HG03103 (cell line): ENCODE results near the gene PCGF1.
"Not testable (repeated sequence)": the region's sequence is repeated elsewhere in the genome, so short reads cannot be mapped to it uniquely, and the experiment has no call there.

ENCODE experiments used
- ATAC-seq: cut with Tn5 transposase; IDR thresholded peaks from one replicate; pipeline ENCODE4 v1.9.1; 2021; ENCODE audit warnings: low read depth; ENCODE audit not compliant: unreplicated experiment

PCGF1 gene

DNA sequence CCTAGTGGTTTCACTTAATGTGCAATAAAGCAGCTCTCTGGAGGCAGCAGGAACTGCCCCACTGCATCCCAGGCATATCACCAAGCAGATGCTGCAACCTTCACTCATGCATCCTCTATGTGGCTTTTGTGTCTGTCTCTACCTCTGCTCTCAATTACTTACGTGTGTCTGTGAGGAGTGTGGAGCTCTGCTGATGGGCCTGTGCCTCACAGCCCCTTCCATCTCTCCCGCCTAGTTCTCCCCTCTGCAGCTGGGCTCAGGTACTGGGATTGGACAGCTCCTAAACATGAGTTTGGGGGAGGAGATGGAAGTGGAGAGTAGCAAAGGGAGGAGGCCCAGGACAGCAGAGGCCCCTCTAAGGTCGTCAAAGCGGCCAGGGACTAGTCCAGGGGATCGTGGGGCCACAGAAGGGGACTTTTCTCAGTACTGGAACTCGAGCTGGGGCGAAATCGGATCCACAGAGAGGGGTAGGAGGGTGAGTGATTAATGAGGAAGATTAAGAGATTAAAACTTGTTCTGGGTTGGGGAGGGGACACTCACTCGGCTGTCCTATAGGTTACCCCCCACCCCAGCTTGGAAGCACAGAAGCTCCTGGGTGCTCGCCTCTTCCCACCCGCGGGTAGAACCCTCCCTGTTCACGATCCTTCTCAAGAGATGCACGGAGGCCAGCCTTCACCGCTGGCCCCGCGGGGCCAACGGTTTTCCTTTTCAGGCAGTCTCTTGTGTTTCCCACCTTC is 6.0 kb downstream of the PCGF1 start:
- no peak for ATAC-seq

DNA sequence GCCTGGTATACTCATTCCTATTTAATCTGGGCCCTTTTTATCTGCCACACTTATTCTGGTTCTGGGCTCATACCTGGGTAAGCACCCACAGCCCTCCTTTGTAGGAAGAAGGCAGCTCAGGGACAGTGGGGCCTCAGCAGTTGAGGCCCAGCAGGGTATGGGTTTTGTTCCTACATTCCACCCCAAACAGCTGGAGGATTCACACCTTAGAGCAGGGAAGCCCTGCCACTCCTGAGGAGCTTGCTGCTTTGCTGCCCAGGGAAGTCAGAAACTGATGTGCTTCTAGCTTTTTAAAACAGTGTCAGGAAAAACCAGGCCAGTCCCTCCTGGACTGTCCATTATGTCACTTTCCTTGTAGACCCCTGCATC is 6.9 kb downstream of the PCGF1 start:
- no peak for ATAC-seq

DNA sequence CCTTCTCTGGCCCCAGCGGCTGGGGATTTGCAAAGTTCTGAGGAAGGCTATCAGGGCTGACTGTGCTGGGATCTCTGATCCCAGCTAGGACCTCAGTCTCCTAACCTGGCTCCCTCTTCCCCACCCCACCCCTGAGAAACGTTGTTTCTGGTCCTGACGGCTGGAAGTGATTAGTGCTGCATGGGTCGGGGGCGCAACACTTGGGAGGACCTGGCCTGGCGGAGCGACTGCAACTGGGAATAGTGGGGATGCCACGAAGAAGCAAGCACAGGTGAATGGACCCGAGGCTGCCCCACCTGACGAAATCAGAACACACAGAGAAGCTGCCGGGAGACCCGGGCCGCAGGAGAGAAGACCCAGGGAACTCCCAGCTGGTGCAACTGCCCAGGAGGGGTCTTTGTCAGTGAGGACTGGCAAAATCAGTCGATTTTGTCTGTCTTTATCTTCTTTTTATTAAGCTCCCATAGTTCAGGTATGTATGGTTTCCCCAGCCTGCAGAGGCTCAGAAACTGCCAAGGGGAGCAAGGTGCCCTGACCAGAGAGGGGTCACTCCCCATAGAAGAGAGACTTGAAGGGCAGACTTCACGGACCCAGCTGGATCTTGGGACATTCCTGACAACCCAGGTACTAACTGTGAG is 7.4 kb downstream of the PCGF1 start:
- ATAC-seq: no peak

DNA sequence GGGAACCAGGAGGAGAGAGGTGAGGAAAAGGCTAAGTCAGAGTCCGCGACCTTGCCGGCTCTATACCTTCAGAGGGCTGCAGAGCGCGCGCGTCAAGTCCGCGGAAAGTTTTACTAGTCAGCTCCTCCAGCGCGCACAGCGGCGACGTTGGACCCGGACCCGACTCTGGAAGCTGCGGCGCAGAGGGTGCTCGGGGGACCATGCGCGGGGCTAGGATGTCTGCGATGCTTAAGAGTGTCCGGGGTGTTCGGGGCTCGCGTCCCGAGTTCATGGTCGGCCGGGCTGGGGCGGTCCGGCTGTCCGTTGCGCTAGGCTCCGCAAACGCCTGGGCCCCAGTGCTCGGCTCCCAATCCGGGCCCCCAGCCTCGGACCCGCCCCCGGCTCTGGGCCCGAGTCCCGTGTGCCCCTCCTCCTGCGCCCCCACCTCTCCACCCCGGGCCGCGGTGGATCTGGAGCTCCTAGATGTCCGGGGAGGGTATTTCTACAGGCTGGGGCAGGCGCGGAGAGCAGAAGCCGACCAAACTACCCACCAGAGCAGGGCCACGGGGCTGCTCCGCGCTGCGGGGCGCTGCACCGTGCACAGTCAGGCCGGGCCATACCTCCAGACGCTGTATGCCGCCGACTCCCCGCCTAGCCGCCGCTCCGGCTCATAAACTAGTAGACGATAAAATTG is 8.1 kb downstream of the PCGF1 start, which contains the start of gene LBX2:
LBX2 (minus strand) TSS at position 337 of the 673 bp plus-strand sequence; CDS start at position 271, 66 bp downstream.
- ATAC-seq: no peak

DNA sequence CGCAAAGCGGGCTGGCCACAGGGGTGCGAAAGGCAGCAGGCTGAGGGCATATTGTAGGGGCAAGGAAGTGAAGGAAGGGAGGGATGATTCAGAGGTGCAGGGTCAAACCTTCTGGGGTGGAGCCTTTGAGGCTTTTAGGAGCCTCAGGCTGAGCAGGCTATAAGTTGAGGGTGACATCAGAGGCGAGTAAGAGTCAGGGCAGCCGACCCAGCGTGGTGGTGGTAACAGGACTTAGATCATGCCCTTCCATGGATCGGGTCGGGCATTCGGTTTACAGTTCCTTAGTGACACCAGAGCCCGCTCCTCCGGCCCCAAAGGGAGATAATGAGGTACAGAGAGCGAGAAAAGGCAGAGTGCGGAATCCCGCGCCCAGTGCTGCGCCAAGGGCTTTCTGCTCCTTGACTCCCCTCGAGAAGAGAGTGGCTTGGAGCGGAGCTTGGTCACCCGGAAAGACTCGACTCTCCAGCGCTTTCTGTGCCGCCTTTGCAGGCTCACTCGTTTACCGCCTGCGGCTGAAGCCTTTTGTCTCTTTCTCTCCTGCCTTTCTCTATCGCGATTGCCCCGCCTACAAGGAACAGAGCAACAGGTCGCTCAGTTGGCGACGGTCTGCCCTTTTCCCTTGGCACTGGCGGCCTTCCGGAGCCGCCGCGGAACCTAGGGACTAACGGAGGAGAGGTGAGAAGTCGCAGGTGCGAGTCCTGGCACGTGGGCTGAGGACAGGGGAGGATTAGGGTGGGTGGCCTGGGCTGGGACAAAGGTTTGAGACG is 8.8 kb downstream of the PCGF1 start:
- no peak for ATAC-seq

DNA sequence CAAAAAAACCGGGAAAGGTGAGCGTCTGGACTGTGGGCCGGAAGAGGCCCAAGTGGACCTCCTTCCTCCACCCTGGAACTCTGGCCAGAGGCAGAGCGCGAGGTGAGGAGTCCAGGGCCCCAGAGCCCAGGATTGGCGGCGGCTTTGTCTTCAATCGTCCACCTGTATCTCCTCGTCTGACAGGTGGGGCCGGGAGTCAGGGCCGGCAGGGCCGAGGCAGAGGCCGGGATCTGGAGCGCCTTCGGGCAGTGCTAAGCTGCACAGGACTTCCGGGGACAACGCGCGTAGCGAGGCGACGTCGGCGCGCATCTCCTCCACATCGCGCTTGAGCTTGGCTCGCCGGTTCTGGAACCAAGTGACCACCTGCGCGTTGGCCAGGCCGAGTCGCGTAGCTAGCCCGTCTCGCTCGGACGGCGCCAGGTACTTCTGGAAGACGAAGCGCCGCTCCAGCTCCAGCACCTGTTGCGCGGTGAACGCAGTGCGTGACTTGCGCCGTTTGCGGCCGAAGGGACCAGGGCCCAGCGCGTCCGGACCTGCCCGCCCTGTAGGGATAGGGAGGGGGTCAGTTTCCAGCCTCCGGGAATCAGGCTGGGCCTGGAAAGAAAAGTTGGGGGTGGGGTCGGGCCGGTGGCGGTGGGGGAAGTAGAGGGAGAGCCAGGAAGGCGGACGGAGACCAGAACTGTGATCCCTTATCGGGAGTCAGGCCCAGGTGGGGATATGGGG is 9.6 kb downstream of the PCGF1 start:
- ATAC-seq: no peak

DNA sequence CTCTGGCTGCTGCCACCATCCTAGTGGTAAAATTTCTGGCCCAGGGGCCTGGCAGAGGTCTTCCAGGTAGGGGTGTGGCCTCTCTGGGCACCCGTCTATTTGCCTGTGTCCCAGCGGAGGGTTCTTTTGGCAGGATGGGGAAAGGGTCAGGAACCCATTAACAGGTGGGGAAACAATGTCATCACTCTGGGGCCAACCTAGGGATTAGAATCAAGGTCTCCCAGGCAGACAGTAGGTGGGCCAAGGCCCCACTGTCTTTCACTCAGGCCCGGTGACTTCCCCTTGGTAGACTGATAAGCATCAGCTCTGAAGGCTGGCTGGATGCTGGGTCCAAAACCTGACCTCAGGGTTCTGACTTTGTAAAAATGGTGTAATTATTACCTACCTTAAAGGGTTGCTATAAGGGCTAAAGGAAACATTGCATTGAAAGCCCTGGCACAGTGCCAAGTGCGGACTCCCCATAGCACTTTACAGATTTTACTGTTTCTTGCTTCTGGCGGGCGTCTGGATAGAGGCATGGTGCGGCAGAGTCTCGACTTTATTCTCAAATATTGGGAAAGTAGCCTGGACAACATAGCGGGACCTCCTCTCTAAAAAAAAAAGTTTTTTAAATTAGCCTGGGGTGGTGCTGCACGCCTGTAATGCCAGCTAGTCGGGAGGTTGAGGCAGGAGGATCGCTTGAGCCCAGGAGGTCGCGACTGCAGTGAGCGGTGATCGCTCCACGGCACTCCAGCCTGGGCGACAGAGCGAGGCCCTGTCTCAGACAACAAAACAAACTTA is 10.3 kb downstream of the PCGF1 start:
- no peak for ATAC-seq

DNA sequence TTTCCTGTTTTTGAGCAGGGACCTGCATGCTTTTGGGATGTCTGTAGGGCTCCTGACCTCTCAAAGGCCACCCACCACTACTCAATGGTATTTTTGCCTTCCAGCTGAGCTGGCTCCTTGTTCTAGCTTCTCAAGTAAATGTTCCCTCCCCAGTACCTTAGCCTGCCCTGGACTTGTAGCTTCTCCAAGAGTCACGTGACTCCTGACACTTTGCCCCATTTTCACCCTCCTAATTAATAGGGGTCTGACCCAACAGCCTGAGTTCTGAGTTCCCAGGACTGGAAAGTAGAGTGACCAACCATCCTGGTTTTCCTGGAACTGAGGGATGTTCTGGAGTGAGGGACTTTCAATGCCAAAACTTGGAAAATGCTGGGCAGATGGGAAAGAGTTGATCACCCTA is 12.1 kb downstream of the PCGF1 start:
- no peak for ATAC-seq

DNA sequence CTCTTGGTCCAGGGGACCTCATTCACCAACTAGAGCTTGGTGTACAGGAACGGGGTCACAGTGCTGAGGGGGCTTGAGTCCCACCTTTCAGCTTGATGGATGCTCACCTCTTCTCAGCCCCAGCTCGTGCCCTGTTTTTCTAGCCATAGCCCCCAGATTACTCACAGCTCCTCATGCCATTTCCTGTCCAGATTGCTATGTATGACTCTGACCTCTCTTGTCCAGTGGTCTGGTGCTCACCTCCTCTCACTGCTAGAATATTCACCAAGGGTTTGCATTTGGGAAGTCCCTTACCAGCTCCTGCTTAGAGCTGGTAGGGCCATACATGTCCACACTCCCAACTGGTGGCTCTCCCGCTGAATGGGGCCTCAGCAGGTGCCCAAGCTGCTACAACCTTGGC is 13.9 kb downstream of the PCGF1 start:
- ATAC-seq: no peak

DNA sequence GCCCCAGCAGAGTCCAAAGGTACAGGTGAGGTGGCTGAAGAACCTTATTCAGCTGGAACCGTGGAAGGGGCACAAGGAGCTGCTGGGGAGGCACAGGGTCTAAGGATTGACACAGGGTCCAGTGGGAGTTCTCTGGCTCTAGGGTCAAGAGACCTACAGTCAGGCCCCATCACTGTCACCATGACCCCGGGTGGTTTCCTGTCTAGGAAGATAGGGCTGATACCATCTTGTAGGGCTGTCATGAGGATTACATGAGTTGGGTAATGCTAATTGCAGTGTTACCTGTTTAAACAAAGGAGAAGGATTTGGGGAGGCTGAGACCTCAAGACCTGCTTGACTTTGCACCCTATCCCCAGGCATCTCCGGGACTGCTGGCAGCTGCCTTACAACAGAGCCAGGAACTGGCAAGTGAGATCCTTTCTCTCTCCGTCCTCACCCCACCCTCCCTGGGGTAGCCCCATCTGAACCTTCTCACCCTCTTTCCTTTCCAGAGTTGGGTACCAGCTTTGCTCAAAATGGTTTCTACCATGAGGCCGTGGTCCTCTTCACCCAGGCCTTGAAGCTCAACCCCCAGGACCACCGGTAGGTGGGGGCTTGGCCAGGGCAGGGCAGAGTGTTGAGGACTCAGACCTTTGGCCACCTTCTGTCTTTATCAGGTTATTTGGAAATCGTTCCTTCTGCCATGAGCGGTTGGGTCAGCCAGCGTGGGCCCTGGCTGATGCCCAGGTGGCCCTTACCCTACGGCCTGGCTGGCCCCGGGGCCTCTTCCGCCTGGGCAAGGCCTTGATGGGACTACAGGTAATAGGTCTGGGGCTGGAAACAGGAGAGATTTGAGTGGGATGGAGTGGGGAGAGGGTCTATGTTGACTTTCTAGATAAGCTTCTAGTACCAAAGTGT is 15.6 kb downstream of the PCGF1 start:
- ATAC-seq: no peak

DNA sequence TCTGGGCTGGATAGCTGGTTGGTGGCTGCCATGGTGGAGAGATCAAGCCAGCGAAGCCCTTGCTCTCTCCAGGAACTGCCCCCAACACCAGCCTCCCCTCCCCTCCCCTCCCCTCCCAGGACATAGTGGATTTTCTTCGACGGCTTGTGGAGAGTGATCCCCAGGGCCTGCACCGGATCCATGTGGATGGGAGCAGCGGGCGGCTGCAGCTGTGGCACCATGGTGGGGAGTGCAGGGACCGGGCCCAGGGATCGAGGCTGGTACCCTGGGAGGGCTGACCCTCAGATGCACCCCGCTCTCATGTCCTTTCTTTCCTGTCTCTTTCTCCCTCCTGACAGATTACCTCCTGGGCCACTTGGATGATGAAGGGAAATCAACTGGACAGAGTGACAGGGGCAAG is 17.6 kb downstream of the PCGF1 start:
- no peak for ATAC-seq

DNA sequence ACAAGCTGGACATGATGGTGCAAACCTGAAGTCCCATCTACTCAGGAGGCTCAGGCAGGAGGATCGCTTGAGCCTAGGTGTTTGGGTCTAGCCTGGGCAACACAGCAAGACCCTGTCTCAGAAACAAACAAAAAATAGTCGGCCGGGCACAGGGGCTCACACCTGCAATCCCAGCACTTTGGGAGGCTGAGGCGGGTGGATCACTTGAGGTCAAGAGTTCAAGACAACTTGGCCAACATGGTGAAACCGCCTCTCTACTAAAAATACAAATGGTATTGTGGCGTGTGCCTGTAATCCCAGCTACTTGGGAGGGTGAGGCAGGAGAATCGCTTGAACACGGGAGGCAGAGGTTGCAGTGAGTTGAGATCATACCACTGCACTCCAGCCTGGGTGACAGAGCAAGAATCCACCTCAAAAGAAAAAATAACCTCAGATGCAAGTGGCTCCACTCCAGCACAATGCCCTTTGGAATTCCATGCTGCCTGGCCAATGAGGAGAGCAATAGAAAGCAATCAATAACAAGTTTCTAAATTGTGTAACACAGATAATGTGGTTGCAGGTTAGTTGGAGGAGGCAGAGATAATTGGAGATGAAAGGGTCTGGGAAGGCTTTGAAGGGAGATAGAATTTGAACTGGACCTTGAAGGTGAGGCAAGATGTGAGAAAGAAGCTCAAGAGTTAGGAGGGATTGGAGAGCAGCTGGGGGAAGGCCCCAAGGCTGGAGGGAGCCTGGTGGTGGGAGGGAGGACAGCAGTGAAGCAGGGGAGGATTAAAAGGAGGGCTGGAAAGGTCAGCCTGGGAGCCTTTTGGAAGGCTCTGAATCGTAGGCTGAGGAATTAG is 18.6 kb downstream of the PCGF1 start:
- no peak for ATAC-seq

DNA sequence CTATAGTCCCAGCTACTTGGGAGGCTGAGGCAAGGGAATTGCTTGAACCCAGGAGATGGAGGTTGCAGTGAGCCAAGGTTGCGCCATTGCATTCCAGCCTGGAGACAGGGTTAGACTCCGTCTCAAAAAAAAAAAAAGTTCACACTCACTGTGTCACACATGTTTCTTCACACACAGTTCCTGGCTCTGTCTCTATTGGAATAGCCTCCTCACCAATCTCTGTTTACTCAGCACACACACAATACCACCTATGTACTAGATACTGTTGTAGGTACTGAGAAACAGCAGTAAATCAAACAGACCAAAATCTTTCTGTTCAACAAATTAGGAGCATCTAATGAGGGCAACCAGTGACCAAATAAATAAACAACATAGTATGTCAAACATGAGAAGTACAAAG is 21.4 kb downstream of the PCGF1 start:
- ATAC-seq: no peak

DNA sequence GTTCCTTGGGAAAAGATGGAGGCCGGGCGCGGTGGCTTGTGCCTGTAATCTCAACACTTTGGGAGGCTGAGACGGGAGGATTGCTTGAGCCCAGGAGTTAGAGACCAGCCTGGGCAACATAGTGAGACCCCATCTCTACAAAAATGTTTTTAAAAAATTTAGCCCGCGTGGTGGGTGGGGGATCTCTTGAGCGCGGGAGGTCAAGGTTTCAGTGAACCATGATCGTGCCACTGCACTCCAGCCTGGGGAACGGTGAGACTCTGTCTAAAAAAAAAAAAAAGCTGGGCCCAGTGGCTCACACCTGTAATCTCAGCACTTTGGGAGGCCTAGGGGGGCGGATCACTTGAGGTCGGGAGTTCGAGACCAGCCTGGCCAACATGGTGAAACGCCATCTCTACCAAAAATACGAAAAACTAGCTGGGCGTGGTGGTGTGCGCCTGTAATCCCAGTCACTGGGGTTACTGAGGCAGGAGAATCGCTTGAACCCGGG is 23.8 kb downstream of the PCGF1 start:
- ATAC-seq: not testable (repeated sequence)

DNA sequence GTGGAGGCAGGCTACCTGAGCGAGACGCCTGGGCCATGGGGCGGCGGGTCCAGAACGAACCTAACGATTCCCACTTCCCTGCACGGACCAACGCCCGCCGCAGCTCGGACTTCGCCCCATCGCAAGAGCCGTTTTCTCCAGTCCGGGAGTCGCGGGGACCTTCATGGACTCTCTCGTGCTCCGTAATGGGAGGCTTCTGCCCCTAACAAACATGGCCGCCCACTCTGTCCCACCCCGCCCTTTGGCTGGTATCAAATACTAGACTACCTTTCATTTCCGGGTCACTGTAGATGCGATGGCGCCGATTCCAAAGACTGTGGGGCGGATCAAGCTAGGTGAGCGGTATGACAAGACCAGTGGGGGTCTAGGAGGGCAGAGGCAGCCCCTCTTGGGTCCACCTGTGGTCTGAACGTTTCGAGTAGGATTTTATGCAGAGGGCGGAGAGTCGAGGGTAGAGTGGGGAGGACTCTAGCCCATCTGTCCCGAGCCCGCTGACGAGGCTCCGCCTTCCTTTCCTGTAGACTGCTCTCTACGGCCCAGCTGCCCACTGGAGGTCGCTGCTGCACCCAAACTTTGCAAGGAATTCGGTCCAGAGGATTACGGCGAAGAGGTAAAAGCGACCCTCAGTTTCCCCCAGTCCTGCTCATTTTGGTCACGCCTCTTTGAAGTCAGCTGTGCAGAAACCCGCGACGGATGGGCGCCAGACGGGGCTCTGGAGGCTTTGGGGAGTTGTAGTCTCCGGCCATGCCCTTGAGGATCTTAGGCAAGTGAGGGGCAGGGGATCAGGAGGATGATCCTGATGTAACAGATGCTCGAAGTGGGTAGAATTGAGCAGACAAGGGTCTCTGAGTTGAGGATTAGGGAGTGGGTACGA is 24.5 kb downstream of the PCGF1 start, which contains the start of the genes CCDC142 and TTC31:
CCDC142 (minus strand) TSS at position 198 of the 874 bp plus-strand sequence; CDS start at position 37, 161 bp downstream.
TTC31 (plus strand) TSS at position 281 of the 874 bp plus-strand sequence; CDS start at position 296, 15 bp downstream.
- ATAC-seq: peak; percentile 77
